ENCODE measurements around the gene ONECUT3.
"Not testable (repeated sequence)": the region's sequence is repeated elsewhere in the genome, so short reads cannot be mapped to it uniquely, and the experiment has no call there.

The ONECUT3 gene

GRCh38 chr19:1756705-1757465, 3.6 kb downstream of the ONECUT3 start:
- no peak for DNase-seq

- no peak for DNase-seq
Observed at GRCh38 chr19:1757468-1758230, 4.3 kb downstream of the ONECUT3 start.

- no peak for DNase-seq
Observed at GRCh38 chr19:1758231-1758577, 4.9 kb downstream of the ONECUT3 start.

GRCh38 chr19:1758959-1759903, 5.9 kb downstream of the ONECUT3 start:
- no peak for DNase-seq

- DNase-seq: no peak
Observed at GRCh38 chr19:1760020-1760419, 6.7 kb downstream of the ONECUT3 start.

GRCh38 chr19:1760786-1761527, 7.7 kb downstream of the ONECUT3 start:
- DNase-seq: not testable (repeated sequence)

- DNase-seq: no peak
Observed at GRCh38 chr19:1761528-1762242, 8.4 kb downstream of the ONECUT3 start.

- DNase-seq: no peak
Observed at GRCh38 chr19:1762243-1763117, 9.2 kb downstream of the ONECUT3 start.

- DNase-seq: no peak
Observed at GRCh38 chr19:1763648-1764639, 10.6 kb downstream of the ONECUT3 start.

GRCh38 chr19:1764729-1765128, 11.4 kb downstream of the ONECUT3 start:
- DNase-seq: no peak

GRCh38 chr19:1765232-1765903, 12.1 kb downstream of the ONECUT3 start:
- DNase-seq: no peak

GRCh38 chr19:1765904-1766799, 12.8 kb downstream of the ONECUT3 start:
- DNase-seq: no peak

- no peak for DNase-seq
Observed at GRCh38 chr19:1766800-1767352, 13.6 kb downstream of the ONECUT3 start.

GRCh38 chr19:1767464-1767933, 14.2 kb downstream of the ONECUT3 start:
- DNase-seq: peak; percentile 67

- DNase-seq: no peak
Observed at GRCh38 chr19:1768248-1768647, 14.9 kb downstream of the ONECUT3 start.

- no peak for DNase-seq
Observed at GRCh38 chr19:1768918-1769644, 15.8 kb downstream of the ONECUT3 start.

GRCh38 chr19:1769645-1769985, 16.3 kb downstream of the ONECUT3 start:
- DNase-seq: no peak
